ENCODE data around the gene MYO1D.

The MYO1D gene

GRCh38 chr17:32629563-32630190, 247.2 kb downstream of the MYO1D start:
- no peak overlapping the region for H3K4me3 ChIP-seq (ENCODE audit: low read length)
- TF ChIP-seq CTCF (conservative IDR thresholded peaks at IDR 0.05; ENCODE audit: low read depth, low read length) = no peak
- DNase-seq (ENCODE audit: low read depth) = no peak

- DNase-seq (ENCODE audit: low read depth) = no peak
- no peak overlapping the region for H3K4me3 ChIP-seq (ENCODE audit: low read length)
- no peak for TF ChIP-seq CTCF (conservative IDR thresholded peaks at IDR 0.05; ENCODE audit: low read depth, low read length)
Observed at GRCh38 chr17:32628271-32629044, 248.5 kb downstream of the MYO1D start.

- no peak for TF ChIP-seq CTCF (conservative IDR thresholded peaks at IDR 0.05; ENCODE audit: low read depth, low read length)
- no peak overlapping the region for H3K4me3 ChIP-seq (ENCODE audit: low read length)
- DNase-seq (ENCODE audit: low read depth) = no peak
Observed at GRCh38 chr17:32627239-32627996, 249.5 kb downstream of the MYO1D start.

GRCh38 chr17:32626379-32626791, 250.5 kb downstream of the MYO1D start:
- no peak for TF ChIP-seq CTCF (conservative IDR thresholded peaks at IDR 0.05; ENCODE audit: low read depth, low read length)

GRCh38 chr17:32625971-32626370, 251.0 kb downstream of the MYO1D start:
- no peak overlapping the region for H3K4me3 ChIP-seq (ENCODE audit: low read length)
- TF ChIP-seq CTCF (conservative IDR thresholded peaks at IDR 0.05; ENCODE audit: low read depth, low read length) = no peak
- no peak for DNase-seq (ENCODE audit: low read depth)

More at GRCh38 chr17:32626379-32626791, 250.5 kb downstream of the MYO1D start:
- no peak for DNase-seq (ENCODE audit: low read depth)
- H3K4me3 ChIP-seq (ENCODE audit: low read length) = no peak overlapping the region

- TF ChIP-seq CTCF (conservative IDR thresholded peaks at IDR 0.05; ENCODE audit: low read depth, low read length) = no peak
- H3K4me3 ChIP-seq (ENCODE audit: low read length) = no peak overlapping the region
- no peak for DNase-seq (ENCODE audit: low read depth)
Observed at GRCh38 chr17:32623196-32623595, 253.7 kb downstream of the MYO1D start.
